HG02759 (cell line): Measurements from ENCODE around the gene RNU7-1.
"Not testable (repeated sequence)": the region's sequence is repeated elsewhere in the genome, so short reads cannot be mapped to it uniquely, and the experiment has no call there.

Experiments
- ATAC-seq: cut with Tn5 transposase; IDR thresholded peaks from one replicate; pipeline ENCODE4 v1.9.1; 2021; ENCODE audit warnings: mild to moderate bottlenecking, moderate library complexity; ENCODE audit not compliant: unreplicated experiment

The RNU7-1 gene

GRCh38 chr12:6943722-6944380 lies at the start of gene RNU7-1, which contains the start of gene C12orf57:
Gene RNU7-1, plus strand, starts transcription at chr12:6943816.
Gene C12orf57, plus strand, starts transcription at chr12:6944022. Its CDS starts 100 bp downstream, at chr12:6944122.
- peak; percentile 44 for ATAC-seq

- no peak for ATAC-seq
Measured at GRCh38 chr12:6894321-6894720, 49.3 kb upstream of the RNU7-1 start.

- no peak for ATAC-seq
Measured at GRCh38 chr12:6896846-6897435, 46.7 kb upstream of the RNU7-1 start.

GRCh38 chr12:6899427-6899826 lies 44.2 kb upstream of the RNU7-1 start:
- no peak for ATAC-seq

GRCh38 chr12:6899837-6900519 lies 43.6 kb upstream of the RNU7-1 start:
- ATAC-seq, result no peak

- no peak for ATAC-seq
Measured at GRCh38 chr12:6902448-6902847, 41.2 kb upstream of the RNU7-1 start.

- ATAC-seq, result no peak
Measured at GRCh38 chr12:6903722-6904121, 39.9 kb upstream of the RNU7-1 start.

- ATAC-seq, result peak; percentile 97
Measured at GRCh38 chr12:6904280-6905276, 39.0 kb upstream of the RNU7-1 start, which contains the start of gene LRRC23. Gene LRRC23, plus strand, starts transcription at chr12:6904822. Its CDS starts 812 bp downstream, at chr12:6905634.

- no peak for ATAC-seq
Measured at GRCh38 chr12:6905414-6906040, 38.1 kb upstream of the RNU7-1 start.

GRCh38 chr12:6908141-6908540 lies 35.5 kb upstream of the RNU7-1 start:
- ATAC-seq, result not testable (repeated sequence)

- no peak for ATAC-seq
Measured at GRCh38 chr12:6909421-6910145, 34.0 kb upstream of the RNU7-1 start.

- ATAC-seq, result no peak
Measured at GRCh38 chr12:6912164-6912935, 31.3 kb upstream of the RNU7-1 start.

GRCh38 chr12:6914246-6914946 lies 29.2 kb upstream of the RNU7-1 start, which contains the start of gene ENO2:
Gene ENO2, plus strand, starts transcription at chr12:6914580. Its CDS starts 1,253 bp downstream, at chr12:6915833.
- peak; percentile 79 for ATAC-seq

GRCh38 chr12:6914947-6915788 lies 28.4 kb upstream of the RNU7-1 start:
- no peak for ATAC-seq

- no peak for ATAC-seq
Measured at GRCh38 chr12:6915789-6916285, 27.8 kb upstream of the RNU7-1 start.

GRCh38 chr12:6916426-6917200 lies 27.0 kb upstream of the RNU7-1 start:
- ATAC-seq, result no peak
